Hepatocyte (in vitro differentiated cells): ENCODE measurements around the gene ANXA7. TPM values are rescaled to one million over a fixed set of nuclear protein-coding genes. Genes with fewer than 3 reads are reported as not detected.

Experiments used
- DNase-seq: peaks from one replicate; pipeline ENCODE4 v3.0.0-alpha.2; 2016; ENCODE audit warnings: low spot score
- H2AFZ ChIP-seq: fragments of 200-600 bp; sonication (generic); 2 replicates; pipeline ENCODE4 v1.6.0; 2016; ENCODE audit warnings: antibody characterized with exemption, mild to moderate bottlenecking
- H3K27ac ChIP-seq: fragments of 200-600 bp; sonication (generic); 2 replicates; pipeline ENCODE4 v1.5.1; 2016; ENCODE audit warnings: mild to moderate bottlenecking
- H3K27me3 ChIP-seq: fragments of 200-600 bp; sonication (generic); 2 replicates; pipeline ENCODE4 v1.6.1; 2016
- H3K36me3 ChIP-seq: fragments of 200-600 bp; sonication (generic); replicated peaks from 2 replicates; pipeline ENCODE4 v1.5.1; 2016; ENCODE audit warnings: low read depth; ENCODE audit not compliant: insufficient read depth
- H3K4me1 ChIP-seq: fragments of 200-600 bp; sonication (generic); 2 replicates; pipeline ENCODE4 v1.5.1; 2016; ENCODE audit warnings: mild to moderate bottlenecking, moderate library complexity; ENCODE audit not compliant: insufficient read depth
- H3K4me2 ChIP-seq: fragments of 200-600 bp; sonication (generic); 2 replicates; pipeline ENCODE4 v1.6.0; 2016
- H3K4me3 ChIP-seq: fragments of 200-600 bp; sonication (generic); 2 replicates; pipeline ENCODE4 v1.5.1; 2016; ENCODE audit warnings: mild to moderate bottlenecking
- H3K79me2 ChIP-seq: fragments of 200-600 bp; sonication (generic); 2 replicates; pipeline ENCODE4 v1.6.0; 2017; ENCODE audit warnings: mild to moderate bottlenecking
- H3K9me2 ChIP-seq: fragments of 200-600 bp; sonication (generic); replicated peaks from 2 replicates; pipeline ENCODE4 v1.6.0; 2017; ENCODE audit warnings: mild to moderate bottlenecking; ENCODE audit not compliant: insufficient read depth
- H3K9me3 ChIP-seq: fragments of 200-600 bp; sonication (generic); 2 replicates; pipeline ENCODE4 v1.5.1; 2016; ENCODE audit warnings: low read depth, mild to moderate bottlenecking
- H4K20me1 ChIP-seq: fragments of 200-600 bp; sonication (generic); 2 replicates; pipeline ENCODE4 v1.6.0; 2016; ENCODE audit warnings: mild to moderate bottlenecking; ENCODE audit not compliant: insufficient read depth, poor library complexity, severe bottlenecking
- CTCF ChIP-seq: fragments of 200-600 bp; sonication (generic); IDR thresholded peaks from 2 replicates; pipeline ENCODE4 v1.5.1; 2016; ENCODE audit warnings: antibody characterized with exemption, mild to moderate bottlenecking; ENCODE audit not compliant: poor library complexity
- EZH2 ChIP-seq: fragments of 200-600 bp; sonication (generic); IDR thresholded peaks from 2 replicates; pipeline ENCODE4 v1.6.1; 2016; ENCODE audit warnings: antibody characterized with exemption, mild to moderate bottlenecking, borderline replicate concordance
- EZH2phosphoT487 ChIP-seq: fragments of 200-600 bp; sonication (generic); IDR thresholded peaks from one replicate; pipeline ENCODE4 v1.6.1; 2018; ENCODE audit warnings: antibody characterized with exemption, mild to moderate bottlenecking, low read depth, moderate library complexity; ENCODE audit not compliant: unreplicated experiment, severe bottlenecking
- WGBS: methylation state at CpG from one replicate; pipeline ENCODE4 v1.1.6; 2016; ENCODE audit warnings: low lambda C conversion rate; ENCODE audit errors: missing lambda C conversion rate; 5-methylcytosine and 5-hydroxymethylcytosine counted together
- polyA plus RNA-seq: library from polyadenylated mRNA; unstranded; fragments of >200 nt; fragmentation: Nextera tagmentation; extraction: Ambion mirVana; gene quantifications from 2 replicates; pipeline ENCODE4 v1.2.1, GENCODE V29; 2016
- total RNA-seq: library from RNA; depleted of rRNA; stranded (reverse); fragments of >200 nt; gene quantifications from 2 replicates; pipeline ENCODE4 v1.2.3, GENCODE V29; 2014

Gene ANXA7
- total and polyA plus RNA-seq, 2 experiments from 2014 or later, result 88.8 to 90.7 TPM

DNA sequence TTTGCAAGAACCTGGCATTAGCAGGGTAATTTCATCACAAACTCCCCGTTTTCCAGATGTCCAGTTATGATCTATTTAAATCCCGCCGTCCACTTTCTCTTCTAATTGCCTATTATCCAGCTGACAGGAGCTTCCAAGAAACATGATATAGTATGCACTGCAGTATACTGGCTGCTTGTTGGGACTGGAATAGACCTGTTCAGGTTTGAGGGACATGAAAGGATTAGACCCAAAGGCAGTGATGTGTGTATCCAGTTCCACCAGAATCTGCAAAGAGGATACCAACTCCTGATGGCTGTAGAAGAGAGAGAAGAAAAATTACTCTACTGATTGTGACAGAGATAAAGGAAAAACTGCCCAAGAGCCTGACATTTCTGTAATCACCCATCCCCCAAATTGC, 10.6 kb upstream of the ANXA7 start:
- WGBS, result 71% methylated on average over 3 of the region's 3 CpGs
- no peak for DNase-seq
- no peaks in the 10 kb centered on the region for H3K79me2 ChIP-seq
- peaks cover 4% of the 10 kb centered on the region for H3K36me3 ChIP-seq
- no peaks in the 10 kb centered on the region for H3K9me2 ChIP-seq
- no peaks in the 10 kb centered on the region for H3K9me3 ChIP-seq
- H3K4me3 ChIP-seq, result no peak overlapping the region
- TF ChIP-seq EZH2 (no peak), CTCF (no peak), EZH2phosphoT487 (no peak)
- no peak overlapping the region for H3K4me2 ChIP-seq
- no peak overlapping the region for H2AFZ ChIP-seq
- H3K27ac ChIP-seq, result no peak overlapping the region
- H3K4me1 ChIP-seq, result no peaks in the 10 kb centered on the region
- no peaks in the 10 kb centered on the region for H4K20me1 ChIP-seq
- no peaks in the 10 kb centered on the region for H3K27me3 ChIP-seq

GRCh38 chr10:73423309-73423708, 9.5 kb upstream of the ANXA7 start:
- no peak overlapping the region for H3K4me2 ChIP-seq
- H3K4me1 ChIP-seq, result no peaks in the 10 kb centered on the region
- H3K36me3 ChIP-seq, result peaks cover 4% of the 10 kb centered on the region
- H3K27me3 ChIP-seq, result no peaks in the 10 kb centered on the region
- H3K27ac ChIP-seq, result no peak overlapping the region
- H2AFZ ChIP-seq, result no peak overlapping the region
- H3K9me2 ChIP-seq, result no peaks in the 10 kb centered on the region
- TF ChIP-seq EZH2phosphoT487, result no peak
- TF ChIP-seq EZH2, result no peak
- TF ChIP-seq CTCF, result no peak
- no peaks in the 10 kb centered on the region for H4K20me1 ChIP-seq
- no peaks in the 10 kb centered on the region for H3K9me3 ChIP-seq
- H3K4me3 ChIP-seq, result no peak overlapping the region
- H3K79me2 ChIP-seq, result no peaks in the 10 kb centered on the region
- DNase-seq, result no peak

DNA sequence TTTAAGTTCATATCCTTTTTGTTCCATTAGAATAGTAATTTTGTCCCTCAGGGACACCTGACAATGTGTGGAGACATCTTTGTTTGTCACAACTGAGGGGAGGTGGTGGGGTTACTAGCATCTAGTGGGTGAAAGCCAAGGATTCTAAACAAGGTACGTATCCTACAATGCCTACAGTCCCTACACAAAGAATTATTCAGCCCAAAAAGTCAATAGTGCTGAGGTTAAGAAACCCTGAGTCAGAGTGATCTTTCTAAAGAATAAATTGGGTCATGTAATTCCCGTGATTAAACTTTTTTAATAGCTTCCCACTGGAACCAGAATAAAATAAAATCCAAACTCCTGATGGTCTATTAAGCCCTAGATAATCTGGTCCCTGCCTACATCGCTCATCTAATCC, 2.7 kb upstream of the ANXA7 start:
- no peak for DNase-seq
- no peaks in the 10 kb centered on the region for H3K9me2 ChIP-seq
- peaks cover 2% of the 10 kb centered on the region for H4K20me1 ChIP-seq
- H3K4me2 ChIP-seq, result no peak overlapping the region
- no peaks in the 10 kb centered on the region for H3K9me3 ChIP-seq
- TF ChIP-seq CTCF (no peak), EZH2phosphoT487 (no peak), EZH2 (no peak)
- no peak overlapping the region for H2AFZ ChIP-seq
- peaks cover 13% of the 10 kb centered on the region for H3K79me2 ChIP-seq
- no peak overlapping the region for H3K27ac ChIP-seq
- H3K27me3 ChIP-seq, result no peaks in the 10 kb centered on the region
- peaks cover 8% of the 10 kb centered on the region for H3K4me1 ChIP-seq
- WGBS, result 94% methylated on average over 3 of the region's 3 CpGs
- no peak overlapping the region for H3K4me3 ChIP-seq
- H3K36me3 ChIP-seq, result no peaks in the 10 kb centered on the region

- Histone ChIP-seq H2AFZ (peak overlapping the region; percentile 93), H3K9me2 (no peaks in the 10 kb centered on the region), H3K4me1 (peaks cover 8% of the 10 kb centered on the region), H3K79me2 (peaks cover 35% of the 10 kb centered on the region), H4K20me1 (peaks cover 11% of the 10 kb centered on the region), H3K36me3 (no peaks in the 10 kb centered on the region), H3K9me3 (no peaks in the 10 kb centered on the region), H3K4me3 (peak overlapping the region; percentile 72), H3K27ac (peak overlapping the region; percentile 99), H3K4me2 (peak overlapping the region; percentile 91), H3K27me3 (no peaks in the 10 kb centered on the region)
- TF ChIP-seq EZH2 (no peak), CTCF (peak; percentile 1)
- WGBS, result 6% methylated on average over 17 of the region's 17 CpGs
- DNase-seq, result peak; percentile 20
These were observed 530 bp upstream of the ANXA7 start for GRCh38 chr10:73414230-73414945.
